B cell (primary cell): ENCODE results near the gene MTHFD1L. TPM values are rescaled to one million over a fixed set of nuclear protein-coding genes. Genes with fewer than 3 reads are reported as not detected.

Experiments used
- ATAC-seq: fragments of 200-7000 bp; cut with Tn5 transposase; one replicate; pipeline ENCODE4 v1.10.0; 2021; ENCODE audit warnings: low read depth, mild to moderate bottlenecking, moderate number of reproducible peaks, moderate library complexity
- CTCF ChIA-PET: fragments of 350-600 bp; sonication (Branson Sonifier 250); formaldehyde crosslinking; loops from one replicate; lab custom pipeline; 2021; ENCODE audit warnings: antibody characterized with exemption, inconsistent platforms; lab: Charles Lee
- POLR2A ChIA-PET: fragments of 350-600 bp; sonication (Branson Sonifier 250); formaldehyde crosslinking; loops from one replicate; lab custom pipeline; 2021; ENCODE audit warnings: antibody characterized with exemption; lab: Charles Lee
- DNase-seq: peaks from one replicate; pipeline ENCODE4 v3.0.0; 2013
- H2AFZ ChIP-seq: 2 replicates; pipeline ENCODE4 v1.6.1; 2012; ENCODE audit warnings: mild to moderate bottlenecking, low read depth, low read length; ENCODE audit not compliant: insufficient read depth, poor library complexity, severe bottlenecking
- H3K27ac ChIP-seq, 2 donors: 1 replicate in 1 of 2; 2 replicates in 1 of 2; pipeline ENCODE4 v1.5.1; 2012 to 2013; ENCODE audit warnings: low read length in 2 of 2, mild to moderate bottlenecking in 2 of 2, moderate library complexity in 1 of 2
- H3K27me3 ChIP-seq, 4 experiments: fragments of 200-600 bp in 1 of 4; sonication (generic) in 1 of 4; replicated peaks in 1 of 4; 1 replicate in 2 of 4; 2 replicates in 2 of 4; pipeline versions ENCODE4 v1.6.1 to v1.7.0; 2013 to 2016; ENCODE audit warnings: low read length in 3 of 4, mild to moderate bottlenecking in 2 of 4, mixed read lengths in 1 of 4, moderate library complexity in 1 of 4; ENCODE audit not compliant: insufficient read depth in 4 of 4, control insufficient read depth in 3 of 4; ENCODE audit errors: control extremely low read depth in 1 of 4
- H3K36me3 ChIP-seq, 2 experiments: replicated peaks in 1 of 2; 1 replicate in 1 of 2; 2 replicates in 1 of 2; pipeline versions ENCODE4 v1.6.1 to v1.7.1; 2013; ENCODE audit warnings: low read length in 1 of 2; ENCODE audit not compliant: insufficient read depth in 2 of 2, control insufficient read depth in 1 of 2; ENCODE audit errors: control extremely low read depth in 1 of 2, extremely low read depth in 1 of 2
- H3K4me1 ChIP-seq, 2 donors: fragments of 200-600 bp in 1 of 2; sonication (generic) in 1 of 2; 1 replicate in 1 of 2; 2 replicates in 1 of 2; pipeline versions ENCODE4 v1.5.1 to v1.6.1; 2013 to 2017; ENCODE audit warnings: low read length in 2 of 2; ENCODE audit not compliant: control insufficient read depth in 2 of 2, insufficient read depth in 2 of 2
- H3K4me2 ChIP-seq: replicated peaks from 2 replicates; pipeline ENCODE3; 2012; ENCODE audit warnings: mild to moderate bottlenecking, low read depth, low read length; ENCODE audit not compliant: poor library complexity, severe bottlenecking
- H3K4me3 ChIP-seq, 5 experiments: fragments of 200-600 bp in 1 of 5; sonication (generic) in 1 of 5; 1 replicate in 3 of 5; 2 replicates in 2 of 5; pipeline versions ENCODE4 v1.5.1 to v1.7.0; 2011 to 2016; ENCODE audit warnings: low read length in 4 of 5, mild to moderate bottlenecking in 4 of 5, low read depth in 2 of 5, control low read depth in 1 of 5, moderate library complexity in 1 of 5; ENCODE audit not compliant: insufficient read depth in 1 of 5; ENCODE audit errors: control extremely low read depth in 1 of 5, extremely low read depth in 1 of 5
- H3K79me2 ChIP-seq: fragments of 200-600 bp; sonication (generic); one replicate; pipeline ENCODE4 v1.6.0; 2016; ENCODE audit warnings: low read length; ENCODE audit not compliant: control insufficient read depth, insufficient read depth
- H3K9ac ChIP-seq: fragments of 200-600 bp; sonication (generic); 2 replicates; pipeline ENCODE4 v1.6.1; 2017; ENCODE audit warnings: mild to moderate bottlenecking, low read length, moderate library complexity
- H3K9me3 ChIP-seq, 3 donors: one replicate each; pipeline versions ENCODE4 v1.6.1 to v1.7.1; 2013; ENCODE audit warnings: low read length in 2 of 3; ENCODE audit not compliant: control insufficient read depth in 2 of 3, insufficient read depth in 1 of 3; ENCODE audit errors: control extremely low read depth in 1 of 3
- H4K20me1 ChIP-seq: 2 replicates; pipeline ENCODE4 v1.6.0; 2012; ENCODE audit warnings: mild to moderate bottlenecking, low read length; ENCODE audit not compliant: insufficient read depth, control insufficient read depth, poor library complexity, severe bottlenecking
- H3K27ac Mint-ChIP-seq: one replicate; pipeline ENCODE4 v1.8.0; 2021; ENCODE audit warnings: mixed read lengths
- H3K27me3 Mint-ChIP-seq: one replicate; pipeline ENCODE4 v1.8.0; 2021; ENCODE audit warnings: mixed read lengths
- H3K4me1 Mint-ChIP-seq: one replicate; pipeline ENCODE4 v1.8.0; 2021; ENCODE audit warnings: mixed read lengths
- H3K4me3 Mint-ChIP-seq: one replicate; pipeline ENCODE4 v1.8.0; 2021; ENCODE audit warnings: mixed read lengths
- H3K9me3 Mint-ChIP-seq: one replicate; pipeline ENCODE4 v1.8.0; 2022; ENCODE audit warnings: mixed read lengths; ENCODE audit not compliant: insufficient read depth
- EZH2 ChIP-seq: IDR thresholded peaks from 2 replicates; pipeline ENCODE4 v1.6.1; 2012; ENCODE audit warnings: borderline replicate concordance, low read depth, mild to moderate bottlenecking, moderate library complexity, low read length; ENCODE audit not compliant: insufficient read depth, poor library complexity, severe bottlenecking
- WGBS: methylation state at CpG from one replicate; pipeline ENCODE4 v1.1.5; 2013; ENCODE audit warnings: missing lambda C conversion rate; ENCODE audit not compliant: insufficient coverage; 5-methylcytosine and 5-hydroxymethylcytosine counted together
- intact Hi-C: fragments of 100-400 bp; cut with micrococcal nuclease; formaldehyde crosslinking; loops from one replicate; pipeline ENCODE4 v1.10.0; 2022
- polyA plus RNA-seq: library from polyadenylated mRNA; depleted of rRNA; stranded (reverse); fragments of >200 nt; gene quantifications from 2 replicates; pipeline ENCODE4 v1.2.3, GENCODE V29; 2012
- total RNA-seq, 2 donors: library from RNA; stranded (reverse); fragments of 120-200 nt in 1 of 2; gene quantifications; 1 replicate in 1 of 2; 2 replicates in 1 of 2; pipeline versions ENCODE4 v1.2.3 to v1.2.4, GENCODE V29; 2013 to 2022
- TF ChIP-seq, protein P1 (sequence below): fragments of 200-600 bp; IDR thresholded peaks from one replicate; pipeline ENCODE4 v1.8.0; 2022; ENCODE audit warnings: antibody characterized with exemption, mild to moderate bottlenecking

The MTHFD1L gene
- total and polyA plus RNA-seq, 2 donors (not counting 1 experiment from before 2014, with no cell fraction given): 2.9 to 16.1 TPM

DNA sequence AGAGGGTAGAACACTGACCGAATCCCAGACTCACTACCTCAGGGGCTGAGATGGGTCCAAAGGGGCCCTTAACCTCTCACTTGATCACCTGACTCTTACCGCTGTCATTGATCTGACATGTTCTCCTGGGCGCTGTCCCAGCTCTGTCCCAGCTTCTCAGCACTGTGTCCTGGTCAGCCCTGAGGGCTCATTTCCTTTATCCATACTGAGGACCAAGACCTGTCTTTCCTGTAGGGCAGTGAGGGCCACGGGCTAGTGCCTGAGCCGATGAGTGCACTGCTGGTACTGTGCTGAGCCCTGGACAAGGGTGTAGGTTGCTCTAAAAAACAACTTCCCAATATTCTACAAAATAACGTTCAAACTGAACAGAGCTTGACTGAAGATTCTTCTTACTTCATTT is 131.5 kb downstream of the MTHFD1L start:
- ATAC-seq: no peak
- Histone ChIP-seq H2AFZ (no peak overlapping the region), H4K20me1 (no peaks in the 10 kb centered on the region), H3K9ac (no peak overlapping the region), H3K4me1 (no peaks in the 10 kb centered on the region), H3K27ac (no peak overlapping the region), H3K4me2 (no peak overlapping the region), H3K9me3 (no peaks in the 10 kb centered on the region), H3K4me3 (no peak overlapping the region), H3K27me3 (no peaks in the 10 kb centered on the region), H3K79me2 (no peaks in the 10 kb centered on the region), H3K36me3 (peaks cover 2% of the 10 kb centered on the region in 2 experiments)
- no peak overlapping the region for H3K27ac Mint-ChIP-seq
- ChIA-PET CTCF (no interaction called here), POLR2A (no interaction called here)
- H3K27me3 Mint-ChIP-seq: no peaks in the 10 kb centered on the region
- 97% methylated on average over 3 of the region's 6 CpGs for WGBS
- H3K9me3 Mint-ChIP-seq: peaks cover 3% of the 10 kb centered on the region
- no peak overlapping the region for H3K4me3 Mint-ChIP-seq
- TF ChIP-seq, protein P1, sequence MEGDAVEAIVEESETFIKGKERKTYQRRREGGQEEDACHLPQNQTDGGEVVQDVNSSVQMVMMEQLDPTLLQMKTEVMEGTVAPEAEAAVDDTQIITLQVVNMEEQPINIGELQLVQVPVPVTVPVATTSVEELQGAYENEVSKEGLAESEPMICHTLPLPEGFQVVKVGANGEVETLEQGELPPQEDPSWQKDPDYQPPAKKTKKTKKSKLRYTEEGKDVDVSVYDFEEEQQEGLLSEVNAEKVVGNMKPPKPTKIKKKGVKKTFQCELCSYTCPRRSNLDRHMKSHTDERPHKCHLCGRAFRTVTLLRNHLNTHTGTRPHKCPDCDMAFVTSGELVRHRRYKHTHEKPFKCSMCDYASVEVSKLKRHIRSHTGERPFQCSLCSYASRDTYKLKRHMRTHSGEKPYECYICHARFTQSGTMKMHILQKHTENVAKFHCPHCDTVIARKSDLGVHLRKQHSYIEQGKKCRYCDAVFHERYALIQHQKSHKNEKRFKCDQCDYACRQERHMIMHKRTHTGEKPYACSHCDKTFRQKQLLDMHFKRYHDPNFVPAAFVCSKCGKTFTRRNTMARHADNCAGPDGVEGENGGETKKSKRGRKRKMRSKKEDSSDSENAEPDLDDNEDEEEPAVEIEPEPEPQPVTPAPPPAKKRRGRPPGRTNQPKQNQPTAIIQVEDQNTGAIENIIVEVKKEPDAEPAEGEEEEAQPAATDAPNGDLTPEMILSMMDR: no peak
- TF ChIP-seq EZH2: no peak
- no peak for DNase-seq
- intact Hi-C loops: no loop called here
- H3K4me1 Mint-ChIP-seq: peaks cover 3% of the 10 kb centered on the region

GRCh38 chr6:150999107-150999506 is 133.6 kb downstream of the MTHFD1L start:
- peaks cover under 1% of the 10 kb centered on the region for H3K9me3 Mint-ChIP-seq
- Histone ChIP-seq H3K4me3 (no peak overlapping the region), H3K27me3 (no peaks in the 10 kb centered on the region), H3K4me2 (no peak overlapping the region), H3K9me3 (no peaks in the 10 kb centered on the region), H3K4me1 (no peaks in the 10 kb centered on the region), H3K9ac (no peak overlapping the region), H3K79me2 (no peaks in the 10 kb centered on the region), H3K36me3 (peaks cover 2% of the 10 kb centered on the region in 2 experiments), H2AFZ (no peak overlapping the region), H4K20me1 (no peaks in the 10 kb centered on the region), H3K27ac (no peak overlapping the region)
- H3K27ac Mint-ChIP-seq: no peak overlapping the region
- ChIA-PET POLR2A (no interaction called here), CTCF (interaction anchor here (0.7 kb wide), 1 partner anchor 16 kb away, joined by 5 read pairs; no protein-coding TSS in a partner anchor)
- H3K4me3 Mint-ChIP-seq: no peak overlapping the region
- ATAC-seq (no peak), DNase-seq (no peak)
- intact Hi-C loops: no loop called here
- TF ChIP-seq EZH2: no peak
- TF ChIP-seq, protein P1: no peak
- H3K4me1 Mint-ChIP-seq: peaks cover 3% of the 10 kb centered on the region
- H3K27me3 Mint-ChIP-seq: no peaks in the 10 kb centered on the region
